GM06990 (cell line): Measurements from ENCODE around the gene MTERF4.

Experiments used
- DNase-seq: peaks from one replicate; pipeline ENCODE4 v3.0.0-alpha.2; 2011; ENCODE audit not compliant: insufficient read length; ENCODE audit errors: extremely low read depth
- H3K27me3 ChIP-seq: replicated peaks from 2 replicates; pipeline ENCODE4 v1.6.0; 2011; ENCODE audit warnings: low read length; ENCODE audit not compliant: control insufficient read depth, insufficient read depth
- H3K36me3 ChIP-seq: 2 replicates; pipeline ENCODE4 v1.5.1; 2011; ENCODE audit warnings: low read length; ENCODE audit not compliant: control insufficient read depth, insufficient read depth
- H3K4me3 ChIP-seq: replicated peaks from 2 replicates; pipeline ENCODE4 v1.5.1; 2011; ENCODE audit warnings: low read depth, mild to moderate bottlenecking, control low read depth, low read length
- CTCF ChIP-seq: IDR thresholded peaks from 2 replicates; pipeline ENCODE4 v1.5.1; 2011; ENCODE audit warnings: low read length, control low read depth, mild to moderate bottlenecking, inconsistent platforms; ENCODE audit not compliant: insufficient read depth, poor library complexity, severe bottlenecking

The MTERF4 gene

DNA sequence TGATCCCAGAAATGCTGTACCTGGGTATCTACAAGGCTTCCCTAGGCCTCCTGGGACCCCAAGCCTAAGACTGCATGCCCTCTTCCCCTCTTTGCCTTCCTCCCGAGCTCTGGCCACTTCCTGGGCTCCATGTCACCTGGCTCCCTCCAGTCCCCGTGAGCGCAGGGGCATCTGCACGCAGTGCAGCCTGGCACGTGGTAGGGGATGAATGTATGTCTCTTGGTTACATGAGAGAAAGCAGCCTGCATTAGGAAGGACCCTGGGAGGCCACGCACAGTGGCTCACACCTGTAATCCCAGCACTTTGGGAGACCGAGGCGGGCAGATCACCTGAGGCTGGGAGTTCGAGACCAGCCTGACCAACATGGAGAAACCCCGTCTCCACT lies 31.3 kb upstream of the MTERF4 start:
- Histone ChIP-seq H3K27me3 (no peaks in the 10 kb centered on the region), H3K36me3 (peaks cover 30% of the 10 kb centered on the region), H3K4me3 (no peak overlapping the region)
- DNase-seq, result no peak
- no peak for TF ChIP-seq CTCF

DNA sequence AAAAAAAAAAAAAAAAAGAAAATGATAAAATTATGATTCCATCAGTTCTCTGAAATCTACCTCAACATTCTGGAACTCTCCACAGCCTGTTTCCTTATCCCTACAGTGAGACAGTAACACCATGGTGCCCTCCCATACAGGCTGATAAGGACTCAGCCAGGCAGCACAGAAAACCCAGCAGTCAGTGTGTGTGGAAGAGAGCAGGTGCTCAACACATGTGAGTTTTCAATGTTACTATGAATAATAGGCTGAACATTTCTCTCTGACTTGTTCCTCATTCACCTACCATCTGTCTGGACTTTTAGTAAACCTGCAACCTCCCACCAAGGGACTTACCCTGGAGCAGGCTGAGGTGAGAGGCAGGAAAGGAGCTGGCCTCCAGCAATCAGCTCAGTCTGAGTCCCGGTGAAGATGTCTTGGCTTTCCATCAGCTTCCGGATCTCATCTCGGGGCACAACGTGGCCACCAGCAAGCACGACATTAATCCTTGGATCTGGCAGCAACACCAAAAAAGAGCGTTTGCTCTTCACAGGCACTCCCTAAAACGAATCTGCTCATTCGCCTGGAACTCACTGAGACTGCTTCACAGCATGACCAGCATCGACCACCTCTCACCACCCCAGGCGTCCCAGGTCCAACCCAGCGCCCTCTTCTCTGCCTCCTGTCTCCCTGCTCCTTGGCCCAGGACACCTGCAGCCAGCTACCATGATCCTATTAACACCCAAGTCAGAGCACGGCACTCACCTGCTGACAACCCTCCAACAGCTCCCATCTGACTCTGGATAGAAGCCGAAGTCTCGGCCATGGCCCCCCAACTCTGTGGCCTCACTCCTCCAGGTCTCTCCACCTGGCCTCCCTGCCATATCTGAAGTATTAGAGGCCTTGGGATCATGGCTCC lies 30.7 kb upstream of the MTERF4 start:
- no peak for DNase-seq
- TF ChIP-seq CTCF, result no peak
- Histone ChIP-seq H3K4me3 (no peak overlapping the region), H3K36me3 (peaks cover 25% of the 10 kb centered on the region), H3K27me3 (no peaks in the 10 kb centered on the region)

GRCh38 chr2:241131531-241131930 lies 29.4 kb upstream of the MTERF4 start:
- no peak for TF ChIP-seq CTCF
- DNase-seq, result no peak
- no peak overlapping the region for H3K4me3 ChIP-seq
- H3K36me3 ChIP-seq, result peaks cover 20% of the 10 kb centered on the region
- H3K27me3 ChIP-seq, result no peaks in the 10 kb centered on the region

DNA sequence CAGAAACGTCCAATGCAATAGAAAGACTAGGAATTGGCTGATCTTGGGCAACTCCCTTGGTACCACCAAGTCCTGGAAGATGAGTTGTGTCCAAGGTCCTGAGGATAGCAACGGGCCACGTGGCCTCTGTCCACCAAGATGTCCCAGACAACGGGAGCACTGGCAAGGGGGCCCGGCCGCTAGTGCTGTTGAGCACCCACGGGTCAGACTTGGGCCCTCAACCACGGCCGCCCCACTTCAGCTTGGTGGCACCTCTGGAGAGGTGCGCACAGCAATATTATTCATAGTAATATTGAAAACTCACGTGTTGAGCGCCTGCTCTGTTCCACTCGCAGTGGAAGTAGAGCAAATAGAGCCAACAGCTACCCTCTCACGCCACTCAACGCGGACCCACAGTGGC lies 28.2 kb upstream of the MTERF4 start:
- no peak for DNase-seq
- Histone ChIP-seq H3K27me3 (no peaks in the 10 kb centered on the region), H3K36me3 (peaks cover 20% of the 10 kb centered on the region), H3K4me3 (no peak overlapping the region)
- no peak for TF ChIP-seq CTCF

DNA sequence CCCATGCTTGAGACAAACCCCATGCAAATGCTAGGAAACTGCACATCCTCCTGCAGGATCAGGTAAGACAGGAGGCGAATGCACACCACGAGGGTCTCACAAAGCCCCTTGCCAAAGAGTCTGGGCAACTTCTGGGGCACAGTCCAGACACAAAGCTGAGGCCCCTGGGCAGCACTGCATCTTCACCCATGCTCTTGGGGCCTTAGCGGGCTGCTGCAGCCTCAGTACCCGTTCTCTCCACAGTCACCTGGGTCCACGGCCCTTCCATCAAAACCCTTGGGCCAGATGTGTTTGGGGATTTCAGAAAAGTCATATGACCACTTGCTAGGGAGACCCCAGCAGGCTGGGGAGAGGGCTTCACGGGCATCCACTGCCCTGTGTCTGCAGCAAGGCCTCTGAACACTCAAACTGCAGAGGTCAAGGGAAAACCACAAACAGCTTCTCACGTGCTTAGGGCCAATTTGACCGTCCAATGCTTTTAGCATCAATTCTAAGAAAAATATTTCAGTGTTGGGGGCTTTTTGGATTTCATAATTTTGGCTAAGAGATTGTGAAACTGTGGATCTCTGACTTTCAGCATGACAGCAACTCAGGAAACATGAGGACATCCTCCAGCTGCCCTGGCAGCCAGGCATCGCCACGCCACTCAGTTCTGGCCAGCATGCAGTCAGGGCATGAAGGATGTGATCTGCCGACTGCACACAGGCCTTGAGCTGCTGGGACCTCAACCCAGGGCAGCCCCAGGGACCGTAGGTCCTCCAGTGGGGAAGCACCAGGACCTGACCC lies 27.2 kb upstream of the MTERF4 start:
- peaks cover 18% of the 10 kb centered on the region for H3K36me3 ChIP-seq
- no peak overlapping the region for H3K4me3 ChIP-seq
- TF ChIP-seq CTCF, result no peak
- DNase-seq, result peak; percentile 49
- H3K27me3 ChIP-seq, result no peaks in the 10 kb centered on the region
